IMR-90 (cell line): Measurements from ENCODE around the gene PEX5L.

Source experiments
- BHLHE40 ChIP-seq: fragments of 150-350 bp; IDR thresholded peaks from 2 replicates; pipeline ENCODE4 v1.6.1; 2016; ENCODE audit warnings: mild to moderate bottlenecking, low read depth, low read length
- CHD1 ChIP-seq: IDR thresholded peaks from 2 replicates; pipeline ENCODE4 v1.6.1; 2012; ENCODE audit warnings: low read depth, low read length, improper control_type of control experiment
- FOS ChIP-seq: fragments of 150-350 bp; IDR thresholded peaks from 2 replicates; pipeline ENCODE4 v1.6.1; 2016; ENCODE audit warnings: low read depth, low read length
- MAFK ChIP-seq: IDR thresholded peaks from 2 replicates; pipeline ENCODE4 v1.6.1; 2012; ENCODE audit warnings: low read depth, low read length, improper control_type of control experiment
- MAZ ChIP-seq: IDR thresholded peaks from 2 replicates; pipeline ENCODE4 v1.6.1; 2012; ENCODE audit warnings: low read depth, mild to moderate bottlenecking, low read length, improper control_type of control experiment, moderate library complexity, borderline replicate concordance
- MXI1 ChIP-seq: IDR thresholded peaks from 2 replicates; pipeline ENCODE4 v1.6.1; 2012; ENCODE audit warnings: low read depth, mild to moderate bottlenecking, low read length, moderate library complexity, borderline replicate concordance
- POLR2A ChIP-seq: IDR thresholded peaks from 2 replicates; pipeline ENCODE4 v1.6.1; 2012; ENCODE audit warnings: mild to moderate bottlenecking, low read depth, low read length
- RAD21 ChIP-seq: IDR thresholded peaks from 2 replicates; pipeline ENCODE4 v1.6.1; 2012; ENCODE audit warnings: low read length, improper control_type of control experiment
- RCOR1 ChIP-seq: IDR thresholded peaks from 2 replicates; pipeline ENCODE4 v1.6.1; 2012; ENCODE audit warnings: mild to moderate bottlenecking, low read length, improper control_type of control experiment; ENCODE audit not compliant: insufficient replicate concordance
- RFX5 ChIP-seq: IDR thresholded peaks from 2 replicates; pipeline ENCODE4 v1.8.0; 2012; ENCODE audit warnings: low read depth, mild to moderate bottlenecking, low read length, moderate library complexity
- SMC3 ChIP-seq: fragments of 150-350 bp; IDR thresholded peaks from 2 replicates; pipeline ENCODE4 v1.6.1; 2016; ENCODE audit warnings: low read depth, mild to moderate bottlenecking, antibody characterized with exemption, low read length, moderate library complexity
- USF2 ChIP-seq: fragments of 150-350 bp; IDR thresholded peaks from 2 replicates; pipeline ENCODE4 v1.6.1; 2017; ENCODE audit warnings: mild to moderate bottlenecking, antibody characterized with exemption, low read length, low read depth
- TF ChIP-seq, protein P1 (sequence below): conservative IDR thresholded peaks from 2 replicates; pipeline ENCODE4 v1.5.1; 2012; ENCODE audit warnings: mild to moderate bottlenecking, low read depth, low read length, improper control_type of control experiment
- TF ChIP-seq, protein P2 (sequence below): fragments of 150-350 bp; IDR thresholded peaks from 2 replicates; pipeline ENCODE4 v1.6.1; 2016; ENCODE audit warnings: low read depth, mild to moderate bottlenecking, low read length, moderate library complexity, borderline replicate concordance

DNA sequence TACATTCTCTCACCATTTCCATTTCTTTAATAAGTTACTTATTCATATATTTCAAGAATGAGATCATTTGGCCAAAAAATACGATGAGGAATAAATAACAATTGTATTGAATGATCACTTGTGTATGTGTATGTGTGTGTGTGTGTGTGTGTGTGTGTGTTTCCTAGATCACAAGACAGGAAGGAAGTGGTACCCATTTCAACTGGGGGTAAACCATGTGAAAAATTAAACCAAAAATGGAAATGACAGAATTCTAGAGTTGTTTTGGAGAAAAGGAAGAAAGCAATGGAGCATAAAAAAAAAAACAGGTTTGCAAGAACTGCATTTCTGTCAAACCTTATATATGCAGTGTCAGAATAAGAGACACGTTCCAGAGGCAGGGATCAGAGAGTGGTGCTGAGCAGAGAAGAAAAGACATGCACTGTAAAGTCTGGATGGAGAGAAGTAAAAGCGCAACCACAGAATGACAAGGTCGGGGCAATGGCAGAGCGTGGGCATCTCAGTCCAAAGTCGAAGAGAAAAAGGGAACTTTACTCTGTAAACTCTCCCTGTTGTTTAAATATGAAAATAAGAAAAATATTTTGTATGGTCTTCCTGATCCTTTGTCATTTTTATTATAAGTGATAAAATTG lies 75.5 kb downstream of the PEX5L start:
- TF ChIP-seq POLR2A (no peak), RFX5 (no peak), SMC3 (no peak), RAD21 (no peak), CHD1 (no peak), RCOR1 (no peak), MXI1 (no peak), MAZ (no peak), MAFK (no peak), USF2 (no peak), BHLHE40 (no peak), FOS (no peak)
- TF ChIP-seq, protein P1, sequence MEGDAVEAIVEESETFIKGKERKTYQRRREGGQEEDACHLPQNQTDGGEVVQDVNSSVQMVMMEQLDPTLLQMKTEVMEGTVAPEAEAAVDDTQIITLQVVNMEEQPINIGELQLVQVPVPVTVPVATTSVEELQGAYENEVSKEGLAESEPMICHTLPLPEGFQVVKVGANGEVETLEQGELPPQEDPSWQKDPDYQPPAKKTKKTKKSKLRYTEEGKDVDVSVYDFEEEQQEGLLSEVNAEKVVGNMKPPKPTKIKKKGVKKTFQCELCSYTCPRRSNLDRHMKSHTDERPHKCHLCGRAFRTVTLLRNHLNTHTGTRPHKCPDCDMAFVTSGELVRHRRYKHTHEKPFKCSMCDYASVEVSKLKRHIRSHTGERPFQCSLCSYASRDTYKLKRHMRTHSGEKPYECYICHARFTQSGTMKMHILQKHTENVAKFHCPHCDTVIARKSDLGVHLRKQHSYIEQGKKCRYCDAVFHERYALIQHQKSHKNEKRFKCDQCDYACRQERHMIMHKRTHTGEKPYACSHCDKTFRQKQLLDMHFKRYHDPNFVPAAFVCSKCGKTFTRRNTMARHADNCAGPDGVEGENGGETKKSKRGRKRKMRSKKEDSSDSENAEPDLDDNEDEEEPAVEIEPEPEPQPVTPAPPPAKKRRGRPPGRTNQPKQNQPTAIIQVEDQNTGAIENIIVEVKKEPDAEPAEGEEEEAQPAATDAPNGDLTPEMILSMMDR: no peak
- TF ChIP-seq, protein P2, sequence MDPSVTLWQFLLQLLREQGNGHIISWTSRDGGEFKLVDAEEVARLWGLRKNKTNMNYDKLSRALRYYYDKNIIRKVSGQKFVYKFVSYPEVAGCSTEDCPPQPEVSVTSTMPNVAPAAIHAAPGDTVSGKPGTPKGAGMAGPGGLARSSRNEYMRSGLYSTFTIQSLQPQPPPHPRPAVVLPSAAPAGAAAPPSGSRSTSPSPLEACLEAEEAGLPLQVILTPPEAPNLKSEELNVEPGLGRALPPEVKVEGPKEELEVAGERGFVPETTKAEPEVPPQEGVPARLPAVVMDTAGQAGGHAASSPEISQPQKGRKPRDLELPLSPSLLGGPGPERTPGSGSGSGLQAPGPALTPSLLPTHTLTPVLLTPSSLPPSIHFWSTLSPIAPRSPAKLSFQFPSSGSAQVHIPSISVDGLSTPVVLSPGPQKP: no peak
